ENCODE measurements around the gene CXorf51A. TPM values are rescaled to one million over a fixed set of nuclear protein-coding genes. Genes with fewer than 3 reads are reported as not detected.
"Not testable (repeated sequence)": the region's sequence is repeated elsewhere in the genome, so short reads cannot be mapped to it uniquely, and the experiment has no call there.

CXorf51A gene
- total and polyA plus RNA-seq, 2 experiments from 2014 or later = not detected

DNA sequence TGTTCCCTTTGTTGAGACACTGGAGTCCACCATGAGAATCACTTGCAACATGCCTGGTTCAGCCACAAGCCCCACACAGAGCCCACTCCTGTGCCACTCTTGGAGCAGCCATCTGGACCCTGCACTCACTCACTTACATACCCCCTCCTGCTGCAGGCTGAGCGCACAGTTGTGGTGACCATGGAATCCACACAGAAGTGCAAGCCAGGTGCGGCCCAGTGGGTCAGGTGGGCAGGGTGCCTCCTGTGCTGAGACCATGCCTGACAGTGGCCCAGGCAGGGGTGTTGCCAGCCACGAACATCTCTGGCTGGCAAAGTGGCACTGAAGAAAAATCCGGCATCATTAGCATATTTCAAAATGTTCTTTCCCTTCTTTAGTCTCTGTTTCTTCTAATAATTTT is 17.4 kb upstream of the CXorf51A start (continued):
- no peak for TF ChIP-seq ZNF462 (CRISPR knock-in tag; IDR thresholded peaks at IDR 0.05)
- no peak for TF ChIP-seq EZH2phosphoT487 (IDR thresholded peaks at IDR 0.05; ENCODE audit: unreplicated experiment)

DNA sequence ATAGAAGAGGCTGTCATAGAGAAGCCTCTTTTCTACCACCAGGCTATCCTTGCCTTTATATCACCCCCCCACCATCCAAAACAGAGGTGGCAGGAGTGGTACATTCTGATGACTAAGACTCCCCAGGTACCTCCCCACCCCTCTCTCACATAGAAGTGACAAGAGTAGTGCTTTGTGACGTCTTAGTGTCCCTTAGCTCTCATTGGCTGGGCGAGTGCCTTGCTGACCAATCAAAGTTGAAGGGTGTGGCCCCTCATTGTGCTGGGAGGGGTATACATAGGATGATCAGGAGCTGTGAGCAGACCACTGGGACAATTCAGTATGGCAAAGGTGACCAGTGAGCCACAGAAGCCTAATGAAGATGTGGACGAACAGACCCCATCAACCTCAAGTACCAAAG is 5.1 kb downstream of the CXorf51A start, which contains the start of gene CXorf51B:
Gene CXorf51B, plus strand, starts transcription at position 301 of the 400 bp plus-strand sequence. Its CDS starts 21 bp downstream, at position 322.
- not testable (repeated sequence) for H3K27ac ChIP-seq (ENCODE audit: low read depth); H3K4me3 ChIP-seq; H3K4me1 ChIP-seq (ENCODE audit: insufficient read depth); H3K36me3 ChIP-seq (ENCODE audit: insufficient read depth); H3K9me3 Mint-ChIP-seq; H3K27ac Mint-ChIP-seq; H3K36me3 Mint-ChIP-seq (ENCODE audit: low read depth); H3F3A ChIP-seq (replicated peaks; ENCODE audit: low read depth); H3K4me2 ChIP-seq; H3K4me3 Mint-ChIP-seq; H3K27me3 ChIP-seq (ENCODE audit: insufficient read depth); H3K4me1 Mint-ChIP-seq; H4K20me1 ChIP-seq (replicated peaks; ENCODE audit: insufficient read depth); H2AFZ ChIP-seq; H3K27me3 Mint-ChIP-seq (ENCODE audit: insufficient read depth, low read depth, poor library complexity); ATAC-seq; H3K9me2 ChIP-seq (ENCODE audit: insufficient read depth); H3K79me2 ChIP-seq (replicated peaks; ENCODE audit: insufficient read depth); DNase-seq (ENCODE audit: low spot score)

Other genes starting within 250 kb of the CXorf51A start
- gene CXorf51B, start 5.0 kb downstream of the CXorf51A start, total RNA-seq (2014; rRNA removed; shearing (Covaris generic)) = not detected in 2 replicates
- not detected in 2 replicates for gene CXorf51B, start 5.0 kb downstream of the CXorf51A start, polyA plus RNA-seq (2016; fragmentation: Nextera tagmentation; extraction: Ambion mirVana)